ENCODE measurements around the gene ING4. TPM values are rescaled to one million over a fixed set of nuclear protein-coding genes. Genes with fewer than 3 reads are reported as not detected.

The ING4 gene
- total and polyA plus RNA-seq, 2 experiments from 2014 or later = 95.2 to 96.2 TPM

GRCh38 chr12:6632026-6632983 lies 30.6 kb downstream of the ING4 start:
- no peaks in the 10 kb centered on the region for H3K27me3 ChIP-seq
- no peaks in the 10 kb centered on the region for H3K4me1 ChIP-seq (ENCODE audit: low read depth)
- H3K36me3 ChIP-seq = no peaks in the 10 kb centered on the region
- no peak overlapping the region for H3K4me3 ChIP-seq
- TF ChIP-seq CTCF (IDR thresholded peaks at IDR 0.05; ENCODE audit: low read depth, low read length) = no peak
- no peak overlapping the region for H3K27ac ChIP-seq
- H3K9me3 ChIP-seq (ENCODE audit: low read depth) = no peaks in the 10 kb centered on the region
- no peak for DNase-seq (ENCODE audit: low read depth in 1 of 2, low spot score in 1 of 2)

GRCh38 chr12:6631549-6631961 lies 31.4 kb downstream of the ING4 start:
- TF ChIP-seq CTCF (IDR thresholded peaks at IDR 0.05; ENCODE audit: low read depth, low read length) = no peak
- Histone ChIP-seq H3K4me3 (no peak overlapping the region), H3K27me3 (no peaks in the 10 kb centered on the region), H3K36me3 (no peaks in the 10 kb centered on the region), H3K9me3 (ENCODE audit: low read depth) (no peaks in the 10 kb centered on the region), H3K27ac (no peak overlapping the region), H3K4me1 (ENCODE audit: low read depth) (no peaks in the 10 kb centered on the region)
- DNase-seq (ENCODE audit: low read depth in 1 of 2, low spot score in 1 of 2) = no peak

GRCh38 chr12:6630736-6631135 lies 32.2 kb downstream of the ING4 start:
- no peak for TF ChIP-seq CTCF (IDR thresholded peaks at IDR 0.05; ENCODE audit: low read depth, low read length)
- DNase-seq (ENCODE audit: low read depth in 1 of 2, low spot score in 1 of 2) = no peak
- Histone ChIP-seq H3K4me1 (ENCODE audit: low read depth) (no peaks in the 10 kb centered on the region), H3K4me3 (no peak overlapping the region), H3K9me3 (ENCODE audit: low read depth) (no peaks in the 10 kb centered on the region), H3K27ac (no peak overlapping the region), H3K27me3 (no peaks in the 10 kb centered on the region), H3K36me3 (no peaks in the 10 kb centered on the region)

- DNase-seq (ENCODE audit: low read depth in 1 of 2, low spot score in 1 of 2) = no peak
- H3K9me3 ChIP-seq (ENCODE audit: low read depth) = no peaks in the 10 kb centered on the region
- no peak overlapping the region for H3K4me3 ChIP-seq
- no peaks in the 10 kb centered on the region for H3K4me1 ChIP-seq (ENCODE audit: low read depth)
- no peaks in the 10 kb centered on the region for H3K36me3 ChIP-seq
- no peak overlapping the region for H3K27ac ChIP-seq
- TF ChIP-seq CTCF (IDR thresholded peaks at IDR 0.05; ENCODE audit: low read depth, low read length) = no peak
- no peaks in the 10 kb centered on the region for H3K27me3 ChIP-seq
These were observed 35.3 kb downstream of the ING4 start for GRCh38 chr12:6627616-6628015.

- Histone ChIP-seq H3K9me3 (ENCODE audit: low read depth) (no peaks in the 10 kb centered on the region), H3K4me3 (no peak overlapping the region), H3K27ac (no peak overlapping the region), H3K27me3 (no peaks in the 10 kb centered on the region), H3K4me1 (ENCODE audit: low read depth) (no peaks in the 10 kb centered on the region), H3K36me3 (no peaks in the 10 kb centered on the region)
- no peak for DNase-seq (ENCODE audit: low read depth in 1 of 2, low spot score in 1 of 2)
- TF ChIP-seq CTCF (IDR thresholded peaks at IDR 0.05; ENCODE audit: low read depth, low read length) = no peak
These were observed 36.1 kb downstream of the ING4 start for GRCh38 chr12:6626654-6627283.

All from cardiac muscle cell (in vitro differentiated cells and primary cell).